Neural cell (in vitro differentiated cells): ENCODE results near the gene FBXO42. TPM values are rescaled to one million over a fixed set of nuclear protein-coding genes. Genes with fewer than 3 reads are reported as not detected.

Experiments used
- H2AFZ ChIP-seq: fragments of 200-600, 300-800 bp; sonication (generic), shearing (Covaris generic); 2 replicates; pipeline ENCODE4 v1.6.0; 2014; ENCODE audit warnings: low read depth, mild to moderate bottlenecking, antibody characterized with exemption, low read length, moderate library complexity
- H3F3A ChIP-seq: fragments of 200-600 bp; shearing (Covaris generic); 2 replicates; pipeline ENCODE4 v1.6.1; 2016; ENCODE audit warnings: mild to moderate bottlenecking, moderate library complexity, mixed read lengths, antibody characterized with exemption, low read length; ENCODE audit not compliant: insufficient read depth, poor library complexity, severe bottlenecking
- H3K27ac ChIP-seq: fragments of 200-600, 300-800 bp; sonication (generic), shearing (Covaris generic); 2 replicates; pipeline ENCODE4 v1.5.1; 2014; ENCODE audit warnings: mild to moderate bottlenecking, low read length, moderate library complexity
- H3K27me3 ChIP-seq: fragments of 300-800, 200-600 bp; sonication (generic), shearing (Covaris generic); 2 replicates; pipeline ENCODE4 v1.6.0; 2014; ENCODE audit warnings: mild to moderate bottlenecking, low read depth, low read length, moderate library complexity; ENCODE audit not compliant: insufficient read depth
- H3K36me3 ChIP-seq: fragments of 300-800, 200-600 bp; sonication (generic), shearing (Covaris generic); 2 replicates; pipeline ENCODE4 v1.5.1; 2014; ENCODE audit warnings: mild to moderate bottlenecking, antibody characterized with exemption, low read length, moderate library complexity; ENCODE audit not compliant: insufficient read depth
- H3K4me2 ChIP-seq: fragments of 300-800, 200-600 bp; sonication (generic), shearing (Covaris generic); 2 replicates; pipeline ENCODE4 v1.6.0; 2014; ENCODE audit warnings: mild to moderate bottlenecking, low read length
- H3K4me3 ChIP-seq: fragments of 300-800, 200-600 bp; sonication (generic), shearing (Covaris generic); 2 replicates; pipeline ENCODE4 v1.5.1; 2014; ENCODE audit warnings: mild to moderate bottlenecking, low read length, moderate library complexity
- H3K79me2 ChIP-seq: fragments of 200-600 bp; shearing (Covaris generic); replicated peaks from 2 replicates; pipeline ENCODE4 v1.6.0; 2014; ENCODE audit warnings: mild to moderate bottlenecking, low read length, moderate library complexity; ENCODE audit not compliant: insufficient read depth
- H3K9ac ChIP-seq: fragments of 300-800, 200-600 bp; sonication (generic), shearing (Covaris generic); 2 replicates; pipeline ENCODE4 v1.6.1; 2016; ENCODE audit warnings: mild to moderate bottlenecking, low read length, mixed read lengths
- H3K9me2 ChIP-seq: fragments of 200-600 bp; shearing (Covaris generic); 2 replicates; pipeline ENCODE4 v1.6.1; 2016; ENCODE audit warnings: mild to moderate bottlenecking, low read length, mixed read lengths; ENCODE audit not compliant: insufficient read depth
- H3K9me3 ChIP-seq: fragments of 200-600, 300-800 bp; sonication (generic), shearing (Covaris generic); 2 replicates; pipeline ENCODE4 v1.6.1; 2016; ENCODE audit warnings: mild to moderate bottlenecking, mixed run types, low read length, moderate library complexity, mixed read lengths
- H4K20me1 ChIP-seq: fragments of 200-600 bp; shearing (Covaris generic); 2 replicates; pipeline ENCODE4 v1.6.1; 2016; ENCODE audit warnings: mild to moderate bottlenecking, mixed run types; ENCODE audit not compliant: insufficient read depth
- CTCF ChIP-seq: fragments of 450-650 bp; IDR thresholded peaks from 2 replicates; pipeline ENCODE4 v1.5.1; 2014; ENCODE audit warnings: antibody characterized with exemption, mild to moderate bottlenecking, moderate library complexity; ENCODE audit not compliant: poor library complexity, severe bottlenecking
- EP300 ChIP-seq: fragments of 450-650 bp; conservative IDR thresholded peaks from 2 replicates; pipeline ENCODE4 v1.6.1; 2014; ENCODE audit warnings: antibody characterized with exemption, mild to moderate bottlenecking, moderate library complexity; ENCODE audit not compliant: poor library complexity, severe bottlenecking
- EZH2 ChIP-seq: fragments of 200-600, 300-800 bp; shearing (Covaris generic), sonication (generic); IDR thresholded peaks from 2 replicates; pipeline ENCODE4 v1.6.1; 2014; ENCODE audit warnings: antibody characterized with exemption, low read length, borderline replicate concordance, mild to moderate bottlenecking; ENCODE audit not compliant: insufficient read depth, poor library complexity, severe bottlenecking
- MXI1 ChIP-seq: fragments of 450-650 bp; conservative IDR thresholded peaks from 2 replicates; pipeline ENCODE4 v1.6.1; 2014; ENCODE audit warnings: antibody characterized with exemption, mild to moderate bottlenecking; ENCODE audit not compliant: poor library complexity, severe bottlenecking
- POLR2AphosphoS5 ChIP-seq: IDR thresholded peaks from 2 replicates; pipeline ENCODE4 v1.6.1; 2012
- RAD21 ChIP-seq: fragments of 450-650 bp; conservative IDR thresholded peaks from 2 replicates; pipeline ENCODE4 v1.6.1; 2014; ENCODE audit warnings: antibody characterized with exemption, mild to moderate bottlenecking, moderate library complexity
- REST ChIP-seq: IDR thresholded peaks from 2 replicates; pipeline ENCODE4 v1.6.1; 2012; ENCODE audit warnings: borderline replicate concordance
- SMC3 ChIP-seq: fragments of 450-650 bp; conservative IDR thresholded peaks from 2 replicates; pipeline ENCODE4 v1.6.1; 2014; ENCODE audit warnings: antibody characterized with exemption, mild to moderate bottlenecking, moderate library complexity; ENCODE audit not compliant: poor library complexity
- TAF1 ChIP-seq: IDR thresholded peaks from 2 replicates; pipeline ENCODE4 v1.6.1; 2012; ENCODE audit warnings: low read depth
- polyA plus RNA-seq: library from polyadenylated mRNA; depleted of rRNA; stranded (reverse); fragments of >200 nt; gene quantifications from 2 replicates; pipeline ENCODE4 v1.2.3, GENCODE V29; 2014

Gene FBXO42
- polyA plus RNA-seq, 1 donor from 2014 or later, result 30.1 TPM

DNA sequence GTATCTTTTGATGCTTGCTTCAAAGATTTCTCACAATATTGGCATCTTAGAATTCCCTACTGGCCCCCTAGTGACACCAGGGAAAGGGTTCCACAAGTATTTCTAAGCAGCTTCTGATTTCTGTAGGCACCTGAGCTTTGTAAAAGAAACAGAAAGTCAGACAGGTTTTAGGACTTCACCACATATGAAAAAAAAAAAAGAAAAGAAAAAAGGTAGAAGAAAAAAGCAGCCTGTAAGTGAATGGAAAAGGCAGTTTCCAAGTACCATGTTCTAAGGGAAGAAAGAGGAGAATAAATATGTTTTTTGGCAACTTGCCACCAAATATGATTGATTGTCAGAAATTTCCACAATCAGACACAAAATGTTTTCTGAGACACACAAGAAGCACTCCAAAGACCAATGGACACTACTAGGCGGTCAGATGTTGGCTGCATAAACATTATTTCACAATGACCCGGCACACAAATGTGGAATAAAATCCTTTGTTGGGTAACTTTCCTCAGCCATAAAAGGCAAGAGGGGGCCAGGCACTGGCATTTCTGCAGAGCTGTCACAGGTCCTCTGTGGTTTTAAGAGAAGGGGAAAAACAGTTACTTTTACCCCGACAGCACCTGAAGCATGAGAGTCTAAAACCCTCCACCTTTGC is 102.6 kb downstream of the FBXO42 start:
- no peak overlapping the region for H3K27ac ChIP-seq
- H2AFZ ChIP-seq, result no peak overlapping the region
- H3K79me2 ChIP-seq, result no peaks in the 10 kb centered on the region
- H3K4me2 ChIP-seq, result no peak overlapping the region
- no peaks in the 10 kb centered on the region for H3F3A ChIP-seq
- H3K9me2 ChIP-seq, result no peaks in the 10 kb centered on the region
- no peaks in the 10 kb centered on the region for H4K20me1 ChIP-seq
- H3K27me3 ChIP-seq, result no peaks in the 10 kb centered on the region
- H3K36me3 ChIP-seq, result peaks cover 8% of the 10 kb centered on the region
- no peak overlapping the region for H3K4me3 ChIP-seq
- H3K9me3 ChIP-seq, result no peaks in the 10 kb centered on the region
- TF ChIP-seq EZH2, result no peak
- TF ChIP-seq SMC3, result no peak
- no peak for TF ChIP-seq POLR2AphosphoS5
- no peak for TF ChIP-seq MXI1
- no peak for TF ChIP-seq EP300
- TF ChIP-seq RAD21, result no peak
- no peak for TF ChIP-seq CTCF
- TF ChIP-seq TAF1, result no peak
- no peak for TF ChIP-seq REST
- H3K9ac ChIP-seq, result no peak overlapping the region

- H3K9ac ChIP-seq, result no peak overlapping the region
Measured at GRCh38 chr1:16248603-16249516, 103.4 kb downstream of the FBXO42 start.

More at GRCh38 chr1:16248603-16249516, 103.4 kb downstream of the FBXO42 start:
- Histone ChIP-seq H3F3A (no peaks in the 10 kb centered on the region), H3K9me3 (no peaks in the 10 kb centered on the region), H2AFZ (no peak overlapping the region), H3K36me3 (peaks cover 5% of the 10 kb centered on the region), H3K27ac (no peak overlapping the region), H4K20me1 (no peaks in the 10 kb centered on the region), H3K4me3 (no peak overlapping the region), H3K9me2 (no peaks in the 10 kb centered on the region), H3K4me2 (no peak overlapping the region), H3K27me3 (no peaks in the 10 kb centered on the region), H3K79me2 (no peaks in the 10 kb centered on the region)
- TF ChIP-seq CTCF, result no peak
- no peak for TF ChIP-seq RAD21
- TF ChIP-seq POLR2AphosphoS5, result no peak
- TF ChIP-seq REST, result no peak
- TF ChIP-seq EP300, result no peak
- TF ChIP-seq TAF1, result no peak
- TF ChIP-seq SMC3, result no peak
- no peak for TF ChIP-seq MXI1
- TF ChIP-seq EZH2, result no peak
